ENCODE data around the gene NFE2L3.

Gene NFE2L3

DNA sequence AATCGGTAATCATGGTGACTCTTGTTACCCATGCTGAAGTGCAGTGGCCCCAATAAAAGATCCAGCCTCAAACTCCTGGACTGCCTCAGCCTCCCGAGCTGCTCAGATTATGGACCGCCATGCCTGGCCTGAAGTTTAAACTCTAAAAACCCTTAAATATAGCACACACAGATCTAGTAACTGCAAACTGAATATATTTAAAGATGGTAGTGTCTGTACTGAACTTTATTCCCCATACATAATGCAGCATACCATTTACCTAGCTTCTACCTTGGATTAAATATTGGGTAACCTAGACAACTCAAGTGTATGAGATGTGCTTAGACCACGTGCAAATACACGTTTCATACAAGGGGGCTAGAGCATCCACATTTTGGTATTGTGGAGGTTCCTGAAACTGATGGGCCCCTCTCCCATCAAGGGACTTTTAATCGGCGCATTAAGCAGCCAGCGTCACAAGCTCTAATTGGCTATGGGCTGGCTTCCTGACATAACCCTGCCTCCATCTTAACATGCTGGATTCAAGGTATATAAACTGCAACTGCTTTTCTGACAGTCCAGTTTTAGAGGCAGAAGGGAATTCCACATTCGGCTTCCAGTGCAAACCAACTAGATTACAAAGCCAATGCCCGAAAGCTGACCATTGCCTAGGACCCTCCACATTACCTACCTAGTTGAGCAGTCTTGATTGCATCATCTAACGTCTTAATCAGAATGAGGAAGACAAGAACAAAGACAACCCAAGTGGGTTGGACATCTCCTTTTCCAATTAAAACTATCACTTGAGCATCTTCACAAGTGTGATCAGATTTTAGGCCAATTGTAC lies 35.6 kb downstream of the NFE2L3 start:
- DNase-seq (ENCODE audit: low read depth) = no peak
- TF ChIP-seq, protein P1, sequence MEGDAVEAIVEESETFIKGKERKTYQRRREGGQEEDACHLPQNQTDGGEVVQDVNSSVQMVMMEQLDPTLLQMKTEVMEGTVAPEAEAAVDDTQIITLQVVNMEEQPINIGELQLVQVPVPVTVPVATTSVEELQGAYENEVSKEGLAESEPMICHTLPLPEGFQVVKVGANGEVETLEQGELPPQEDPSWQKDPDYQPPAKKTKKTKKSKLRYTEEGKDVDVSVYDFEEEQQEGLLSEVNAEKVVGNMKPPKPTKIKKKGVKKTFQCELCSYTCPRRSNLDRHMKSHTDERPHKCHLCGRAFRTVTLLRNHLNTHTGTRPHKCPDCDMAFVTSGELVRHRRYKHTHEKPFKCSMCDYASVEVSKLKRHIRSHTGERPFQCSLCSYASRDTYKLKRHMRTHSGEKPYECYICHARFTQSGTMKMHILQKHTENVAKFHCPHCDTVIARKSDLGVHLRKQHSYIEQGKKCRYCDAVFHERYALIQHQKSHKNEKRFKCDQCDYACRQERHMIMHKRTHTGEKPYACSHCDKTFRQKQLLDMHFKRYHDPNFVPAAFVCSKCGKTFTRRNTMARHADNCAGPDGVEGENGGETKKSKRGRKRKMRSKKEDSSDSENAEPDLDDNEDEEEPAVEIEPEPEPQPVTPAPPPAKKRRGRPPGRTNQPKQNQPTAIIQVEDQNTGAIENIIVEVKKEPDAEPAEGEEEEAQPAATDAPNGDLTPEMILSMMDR (IDR thresholded peaks at IDR 0.05; ENCODE audit: low read depth, low read length, missing control alignments) = no peak
- no peak overlapping the region for H3K4me3 ChIP-seq (ENCODE audit: low read depth, low read length)

DNA sequence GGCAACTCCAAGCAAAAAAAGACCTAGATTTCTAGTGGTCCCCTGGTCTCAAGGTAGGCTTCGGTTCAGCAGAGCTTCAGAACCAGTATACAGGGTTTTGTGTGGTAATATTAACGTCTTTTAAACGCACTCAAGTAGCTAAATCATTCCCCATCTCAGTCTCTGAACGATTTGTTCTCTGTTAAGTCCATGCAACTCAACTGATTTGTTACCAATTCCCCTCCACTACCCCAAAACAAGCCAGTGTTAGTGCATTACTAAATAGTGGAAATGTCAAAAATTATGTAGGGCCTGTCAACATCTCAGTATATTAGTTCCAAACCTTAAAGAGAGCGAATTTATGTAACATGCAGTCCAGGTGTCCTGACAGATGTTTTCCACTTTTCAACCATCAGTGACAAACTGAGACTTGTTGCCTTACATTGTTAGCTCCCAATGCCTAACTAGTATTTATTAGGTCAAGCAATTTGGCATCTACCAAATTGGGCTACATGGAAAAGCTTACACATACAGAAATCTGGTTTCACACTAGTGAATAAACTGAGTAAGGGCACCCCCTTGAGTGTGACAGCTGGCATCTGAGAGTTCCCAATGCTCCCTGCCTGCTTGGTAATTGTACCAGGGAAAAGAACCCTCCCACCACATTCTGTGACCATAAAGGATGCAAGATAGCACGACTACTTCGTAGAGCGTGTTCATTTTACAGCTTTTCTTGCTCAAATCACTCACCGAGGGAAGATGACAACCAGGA lies 36.4 kb downstream of the NFE2L3 start:
- no peak for DNase-seq (ENCODE audit: low read depth)
- TF ChIP-seq, protein P1 (IDR thresholded peaks at IDR 0.05; ENCODE audit: low read depth, low read length, missing control alignments) = no peak
- no peak overlapping the region for H3K4me3 ChIP-seq (ENCODE audit: low read depth, low read length)

DNA sequence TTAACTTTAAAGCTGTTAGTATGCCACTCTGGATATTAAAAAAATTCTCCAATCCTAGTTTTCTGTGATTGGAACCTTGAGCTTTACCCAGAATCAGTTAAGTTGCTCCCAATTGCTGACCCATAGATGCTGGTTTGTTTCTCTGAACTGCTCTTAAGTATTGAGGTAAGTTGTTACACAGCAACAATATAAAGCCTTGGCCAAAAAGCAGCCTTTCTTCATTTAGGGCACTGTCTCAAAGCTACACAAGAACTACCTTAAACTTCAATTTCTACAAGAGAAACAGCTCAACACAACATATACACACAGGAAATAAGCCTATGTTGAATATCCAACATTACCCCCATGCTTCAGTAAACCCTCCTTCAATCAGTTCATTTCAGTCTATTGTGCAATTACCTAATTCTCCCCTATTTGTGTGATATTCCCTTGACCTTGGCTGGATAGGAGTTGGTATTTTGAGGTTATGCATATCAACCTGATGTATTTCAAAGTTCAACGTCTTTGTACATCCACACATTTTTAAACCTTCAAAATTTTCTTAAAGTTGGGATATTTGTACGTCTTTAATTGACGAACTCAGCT lies 37.1 kb downstream of the NFE2L3 start:
- no peak for DNase-seq (ENCODE audit: low read depth)
- no peak overlapping the region for H3K4me3 ChIP-seq (ENCODE audit: low read depth, low read length)
- TF ChIP-seq, protein P1 (IDR thresholded peaks at IDR 0.05; ENCODE audit: low read depth, low read length, missing control alignments) = no peak

DNA sequence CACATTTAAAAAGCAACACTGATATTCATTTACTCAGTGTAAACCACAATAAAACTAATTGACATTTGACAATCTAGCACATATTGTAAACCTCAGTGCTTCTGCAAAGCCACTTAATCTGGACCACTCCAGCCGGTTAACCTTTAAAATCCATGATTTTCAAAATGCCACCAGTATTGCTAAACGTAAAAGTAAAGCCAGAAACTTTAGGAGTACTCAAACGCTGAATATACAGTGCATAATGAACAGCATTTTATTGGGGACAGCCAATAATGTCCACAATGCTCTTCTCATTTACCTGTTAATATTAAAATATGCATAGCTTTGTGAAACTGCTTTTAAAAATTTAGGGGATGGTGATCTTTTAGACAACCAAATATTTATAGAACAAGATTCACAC lies 37.7 kb downstream of the NFE2L3 start:
- DNase-seq (ENCODE audit: low read depth) = no peak
- TF ChIP-seq, protein P1 (IDR thresholded peaks at IDR 0.05; ENCODE audit: low read depth, low read length, missing control alignments) = no peak

DNA sequence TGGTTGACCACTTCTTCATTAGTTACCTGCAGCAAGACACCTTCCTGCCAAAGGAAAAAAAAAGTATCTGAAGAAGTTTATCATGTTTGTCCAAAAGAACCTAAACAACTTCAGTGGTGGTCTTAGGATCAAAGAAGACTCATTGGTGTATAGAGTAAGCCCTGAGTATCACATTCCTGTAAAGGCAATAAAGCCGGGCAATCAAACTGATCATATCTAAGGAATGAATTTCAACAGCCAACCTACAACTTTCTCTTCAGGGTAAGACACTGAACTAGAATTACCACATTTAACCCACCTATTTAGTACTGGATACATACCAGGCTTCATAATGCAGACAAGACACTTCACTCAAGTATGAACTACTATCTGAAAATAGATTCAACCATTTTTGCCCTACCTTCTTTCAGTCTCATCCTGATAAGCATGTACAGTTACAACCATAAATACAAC lies 38.4 kb downstream of the NFE2L3 start:
- no peak overlapping the region for H3K4me3 ChIP-seq (ENCODE audit: low read depth, low read length)
- TF ChIP-seq, protein P1 (IDR thresholded peaks at IDR 0.05; ENCODE audit: low read depth, low read length, missing control alignments) = no peak
- no peak for DNase-seq (ENCODE audit: low read depth)

More for the DNA sequence above, 37.7 kb downstream of the NFE2L3 start:
- H3K4me3 ChIP-seq (ENCODE audit: low read depth, low read length) = no peak overlapping the region

DNA sequence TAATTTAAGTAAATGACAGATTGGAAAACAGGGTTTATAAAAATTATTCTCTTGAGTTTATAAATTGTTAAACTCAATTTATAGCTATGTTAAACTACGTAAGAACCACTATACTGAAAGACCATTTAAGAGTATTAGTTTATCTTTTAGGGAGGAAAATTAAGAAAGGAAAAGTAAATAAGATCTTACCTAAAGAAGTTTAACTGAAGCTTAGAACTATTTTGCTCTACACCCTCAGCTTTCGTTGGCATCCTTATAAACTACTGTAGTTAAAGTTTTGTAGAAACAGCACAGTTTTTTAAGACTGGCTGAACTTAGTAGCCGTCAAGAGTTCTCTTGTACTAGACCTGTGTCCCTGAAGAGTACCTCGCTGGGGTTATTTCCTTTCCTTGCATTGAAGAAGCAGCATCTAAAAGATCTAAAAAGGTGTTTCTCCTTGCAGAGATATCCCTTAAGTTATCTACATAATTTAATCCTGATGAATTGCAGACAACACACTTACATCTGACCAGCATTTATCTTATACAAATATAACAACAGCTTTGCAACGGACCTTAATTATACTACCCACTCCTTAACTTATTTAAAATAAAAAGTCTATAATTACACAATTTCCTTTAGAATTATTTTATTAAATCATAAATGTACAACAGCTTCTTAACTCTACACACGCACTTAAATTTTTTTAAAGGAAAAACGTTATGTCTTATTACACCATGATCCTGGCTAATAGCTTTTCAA lies 39.4 kb downstream of the NFE2L3 start:
- DNase-seq (ENCODE audit: low read depth) = no peak

More for the DNA sequence above, 39.4 kb downstream of the NFE2L3 start:
- TF ChIP-seq, protein P1 (IDR thresholded peaks at IDR 0.05; ENCODE audit: low read depth, low read length, missing control alignments) = no peak
- no peak overlapping the region for H3K4me3 ChIP-seq (ENCODE audit: low read depth, low read length)
